ENCODE results near the gene SART3. TPM values are rescaled to one million over a fixed set of nuclear protein-coding genes. Genes with fewer than 3 reads are reported as not detected.

Gene SART3
- total RNA-seq, 1 donor from 2014 or later = 72.6 TPM

GRCh38 chr12:108505129-108505528 is 55.8 kb downstream of the SART3 start:
- H3K9me3 Mint-ChIP-seq (ENCODE audit: unreplicated experiment) = no peaks in the 10 kb centered on the region
- no peak overlapping the region for H3K27ac Mint-ChIP-seq (ENCODE audit: unreplicated experiment)
- H3K27me3 Mint-ChIP-seq (ENCODE audit: unreplicated experiment) = peaks cover 2% of the 10 kb centered on the region
- no peak for DNase-seq
- TF ChIP-seq, protein P1, sequence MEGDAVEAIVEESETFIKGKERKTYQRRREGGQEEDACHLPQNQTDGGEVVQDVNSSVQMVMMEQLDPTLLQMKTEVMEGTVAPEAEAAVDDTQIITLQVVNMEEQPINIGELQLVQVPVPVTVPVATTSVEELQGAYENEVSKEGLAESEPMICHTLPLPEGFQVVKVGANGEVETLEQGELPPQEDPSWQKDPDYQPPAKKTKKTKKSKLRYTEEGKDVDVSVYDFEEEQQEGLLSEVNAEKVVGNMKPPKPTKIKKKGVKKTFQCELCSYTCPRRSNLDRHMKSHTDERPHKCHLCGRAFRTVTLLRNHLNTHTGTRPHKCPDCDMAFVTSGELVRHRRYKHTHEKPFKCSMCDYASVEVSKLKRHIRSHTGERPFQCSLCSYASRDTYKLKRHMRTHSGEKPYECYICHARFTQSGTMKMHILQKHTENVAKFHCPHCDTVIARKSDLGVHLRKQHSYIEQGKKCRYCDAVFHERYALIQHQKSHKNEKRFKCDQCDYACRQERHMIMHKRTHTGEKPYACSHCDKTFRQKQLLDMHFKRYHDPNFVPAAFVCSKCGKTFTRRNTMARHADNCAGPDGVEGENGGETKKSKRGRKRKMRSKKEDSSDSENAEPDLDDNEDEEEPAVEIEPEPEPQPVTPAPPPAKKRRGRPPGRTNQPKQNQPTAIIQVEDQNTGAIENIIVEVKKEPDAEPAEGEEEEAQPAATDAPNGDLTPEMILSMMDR (IDR thresholded peaks at IDR 0.05; ENCODE audit: partially characterized antibody, unreplicated experiment) = no peak
- H3K36me3 Mint-ChIP-seq (ENCODE audit: unreplicated experiment) = peaks cover 15% of the 10 kb centered on the region
- no peak overlapping the region for H3K4me3 Mint-ChIP-seq (ENCODE audit: unreplicated experiment)
- no peaks in the 10 kb centered on the region for H3K4me1 Mint-ChIP-seq (ENCODE audit: low read depth, unreplicated experiment)

GRCh38 chr12:108502922-108503321 is 58.1 kb downstream of the SART3 start:
- no peaks in the 10 kb centered on the region for H3K9me3 Mint-ChIP-seq (ENCODE audit: unreplicated experiment)
- H3K27me3 Mint-ChIP-seq (ENCODE audit: unreplicated experiment) = peaks cover 2% of the 10 kb centered on the region
- H3K4me3 Mint-ChIP-seq (ENCODE audit: unreplicated experiment) = no peak overlapping the region
- H3K36me3 Mint-ChIP-seq (ENCODE audit: unreplicated experiment) = peaks cover 15% of the 10 kb centered on the region
- DNase-seq = no peak
- no peaks in the 10 kb centered on the region for H3K4me1 Mint-ChIP-seq (ENCODE audit: low read depth, unreplicated experiment)
- TF ChIP-seq, protein P1 (IDR thresholded peaks at IDR 0.05; ENCODE audit: partially characterized antibody, unreplicated experiment) = no peak
- H3K27ac Mint-ChIP-seq (ENCODE audit: unreplicated experiment) = no peak overlapping the region

- peaks cover 2% of the 10 kb centered on the region for H3K4me1 Mint-ChIP-seq (ENCODE audit: low read depth, unreplicated experiment)
- no peak overlapping the region for H3K27ac Mint-ChIP-seq (ENCODE audit: unreplicated experiment)
- H3K36me3 Mint-ChIP-seq (ENCODE audit: unreplicated experiment) = peaks cover 4% of the 10 kb centered on the region
- H3K9me3 Mint-ChIP-seq (ENCODE audit: unreplicated experiment) = no peaks in the 10 kb centered on the region
- peaks cover 2% of the 10 kb centered on the region for H3K27me3 Mint-ChIP-seq (ENCODE audit: unreplicated experiment)
- H3K4me3 Mint-ChIP-seq (ENCODE audit: unreplicated experiment) = no peak overlapping the region
- TF ChIP-seq, protein P1 (IDR thresholded peaks at IDR 0.05; ENCODE audit: partially characterized antibody, unreplicated experiment) = no peak
- no peak for DNase-seq
Measured at GRCh38 chr12:108498136-108498535, 62.8 kb downstream of the SART3 start.

- TF ChIP-seq, protein P1 (IDR thresholded peaks at IDR 0.05; ENCODE audit: partially characterized antibody, unreplicated experiment) = no peak
- Mint-ChIP-seq H3K9me3 (ENCODE audit: unreplicated experiment) (no peaks in the 10 kb centered on the region), H3K27me3 (ENCODE audit: unreplicated experiment) (peaks cover 2% of the 10 kb centered on the region), H3K36me3 (ENCODE audit: unreplicated experiment) (no peaks in the 10 kb centered on the region), H3K4me3 (ENCODE audit: unreplicated experiment) (no peak overlapping the region), H3K27ac (ENCODE audit: unreplicated experiment) (peak overlapping the region; percentile 43), H3K4me1 (ENCODE audit: low read depth, unreplicated experiment) (peaks cover 2% of the 10 kb centered on the region)
- DNase-seq = no peak
Measured at GRCh38 chr12:108495823-108496579, 65.0 kb downstream of the SART3 start.

- Mint-ChIP-seq H3K9me3 (ENCODE audit: unreplicated experiment) (no peaks in the 10 kb centered on the region), H3K36me3 (ENCODE audit: unreplicated experiment) (no peaks in the 10 kb centered on the region), H3K4me3 (ENCODE audit: unreplicated experiment) (no peak overlapping the region), H3K27ac (ENCODE audit: unreplicated experiment) (no peak overlapping the region), H3K4me1 (ENCODE audit: low read depth, unreplicated experiment) (peaks cover 2% of the 10 kb centered on the region), H3K27me3 (ENCODE audit: unreplicated experiment) (peaks cover 2% of the 10 kb centered on the region)
- TF ChIP-seq, protein P1 (IDR thresholded peaks at IDR 0.05; ENCODE audit: partially characterized antibody, unreplicated experiment) = peak; percentile 87
- peak; percentile 68 for DNase-seq
Measured at GRCh38 chr12:108495054-108495453, 65.9 kb downstream of the SART3 start.

Data from glutamatergic neuron (in vitro differentiated cells).